HG02885 (cell line): ENCODE data around the gene TMEM191C.
"Not testable (repeated sequence)": the region's sequence is repeated elsewhere in the genome, so short reads cannot be mapped to it uniquely, and the experiment has no call there.

Source experiments
- ATAC-seq: cut with Tn5 transposase; IDR thresholded peaks from one replicate; pipeline ENCODE4 v1.9.1; 2021; ENCODE audit warnings: mild to moderate bottlenecking; ENCODE audit not compliant: unreplicated experiment, poor library complexity

TMEM191C gene

GRCh38 chr22:21445437-21446127 is 21.6 kb upstream of the TMEM191C start:
- no peak for ATAC-seq

- no peak for ATAC-seq
These were observed 20.9 kb upstream of the TMEM191C start for GRCh38 chr22:21446128-21446826.

GRCh38 chr22:21446827-21447690 is 20.1 kb upstream of the TMEM191C start:
- no peak for ATAC-seq

- no peak for ATAC-seq
These were observed 19.3 kb upstream of the TMEM191C start for GRCh38 chr22:21447694-21448402.

GRCh38 chr22:21448627-21449416 is 18.4 kb upstream of the TMEM191C start:
- no peak for ATAC-seq

GRCh38 chr22:21449531-21450319 is 17.5 kb upstream of the TMEM191C start:
- no peak for ATAC-seq

- ATAC-seq: no peak
These were observed 16.8 kb upstream of the TMEM191C start for GRCh38 chr22:21450320-21450831.

- ATAC-seq: no peak
These were observed 16.3 kb upstream of the TMEM191C start for GRCh38 chr22:21450858-21451353.

GRCh38 chr22:21451545-21452520 is 15.4 kb upstream of the TMEM191C start:
- no peak for ATAC-seq

GRCh38 chr22:21452666-21453065 is 14.5 kb upstream of the TMEM191C start:
- not testable (repeated sequence) for ATAC-seq

- ATAC-seq: not testable (repeated sequence)
These were observed 12.2 kb upstream of the TMEM191C start for GRCh38 chr22:21454998-21455333.

GRCh38 chr22:21455334-21456089 is 11.7 kb upstream of the TMEM191C start:
- ATAC-seq: no peak

GRCh38 chr22:21457023-21457787 is 10.0 kb upstream of the TMEM191C start:
- no peak for ATAC-seq

GRCh38 chr22:21462672-21463071 is 4.5 kb upstream of the TMEM191C start:
- ATAC-seq: not testable (repeated sequence)

- peak; percentile 79 for ATAC-seq
These were observed 1.3 kb downstream of the TMEM191C start for GRCh38 chr22:21468194-21469096.
